ENCODE results near the gene UBN2. TPM values are rescaled to one million over a fixed set of nuclear protein-coding genes. Genes with fewer than 3 reads are reported as not detected.

Gene UBN2
- total RNA-seq, 1 experiment from 2014 or later = 39.0 TPM

DNA sequence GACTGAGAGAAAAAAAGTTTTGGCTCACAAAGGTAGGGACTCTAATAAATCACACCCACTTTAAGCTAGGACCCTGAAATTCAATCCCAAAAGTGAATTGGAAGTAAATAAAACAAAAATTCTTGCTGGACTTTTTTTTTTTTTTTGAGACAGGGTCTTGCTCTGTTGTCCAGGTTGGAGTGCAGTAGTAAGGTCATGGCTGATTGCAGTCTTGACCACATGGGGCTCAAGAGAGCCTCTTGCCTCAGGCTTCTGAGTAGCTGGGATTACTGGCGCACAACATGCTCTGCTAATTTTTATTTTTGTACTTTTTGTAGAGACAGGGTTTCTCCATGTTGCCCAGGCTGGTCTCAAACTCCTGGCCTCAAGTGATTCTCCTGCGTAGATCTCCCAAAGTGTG, 123.7 kb downstream of the UBN2 start:
- no peak overlapping the region for H3K27ac Mint-ChIP-seq
- no peak for ATAC-seq
- no peak for DNase-seq (ENCODE audit: low spot score)
- no peaks in the 10 kb centered on the region for H3K36me3 Mint-ChIP-seq
- CTCF ChIA-PET = interaction anchor here (1.2 to 1.3 kb wide), 2 partner anchors 15 to 34 kb away, joined by 3 to 4 read pairs; no protein-coding TSS in a partner anchor
- TF ChIP-seq ZNF121 (CRISPR knock-in tag; IDR thresholded peaks at IDR 0.05) (0 out of 2 replicates have a peak, but pooled peaks have one; percentile 19), FOXK1 (CRISPR knock-in tag; IDR thresholded peaks at IDR 0.05) (no peak)
- no peaks in the 10 kb centered on the region for H3K27me3 Mint-ChIP-seq (ENCODE audit: low read depth)
- H3K4me1 Mint-ChIP-seq = peaks cover 15% of the 10 kb centered on the region
- H3K4me3 Mint-ChIP-seq = no peak overlapping the region
- POLR2A ChIA-PET = interaction anchor here (0.6 to 0.7 kb wide), 3 partner anchors 19 to 150 kb away, joined by 4 read pairs; no protein-coding TSS in a partner anchor
- H3K9me3 Mint-ChIP-seq = no peaks in the 10 kb centered on the region

GRCh38 chr7:139355320-139355719, 124.3 kb downstream of the UBN2 start:
- POLR2A ChIA-PET = interaction anchor here (0.6 kb wide), 2 partner anchors 19 to 136 kb away, joined by 4 read pairs; no protein-coding TSS in a partner anchor
- H3K27ac Mint-ChIP-seq = no peak overlapping the region

More at GRCh38 chr7:139355320-139355719, 124.3 kb downstream of the UBN2 start:
- Mint-ChIP-seq H3K4me3 (no peak overlapping the region), H3K36me3 (no peaks in the 10 kb centered on the region), H3K27me3 (ENCODE audit: low read depth) (no peaks in the 10 kb centered on the region), H3K4me1 (peaks cover 15% of the 10 kb centered on the region), H3K9me3 (no peaks in the 10 kb centered on the region)
- DNase-seq (ENCODE audit: low spot score) = no peak
- ATAC-seq = no peak
- TF ChIP-seq CBFB (CRISPR knock-in tag; IDR thresholded peaks at IDR 0.05; ENCODE audit: low read depth) = no peak
- TF ChIP-seq TCF7 (CRISPR knock-in tag; IDR thresholded peaks at IDR 0.05; ENCODE audit: low read depth) = no peak
- TF ChIP-seq ZNF232 (CRISPR knock-in tag; IDR thresholded peaks at IDR 0.05) = no peak
- no peak for TF ChIP-seq ZSCAN18 (CRISPR knock-in tag; IDR thresholded peaks at IDR 0.05)
- TF ChIP-seq HMGA2 (CRISPR knock-in tag; IDR thresholded peaks at IDR 0.05) = no peak
- TF ChIP-seq ZNF138 (CRISPR knock-in tag; conservative IDR thresholded peaks at IDR 0.05) = no peak
- TF ChIP-seq, protein P1, sequence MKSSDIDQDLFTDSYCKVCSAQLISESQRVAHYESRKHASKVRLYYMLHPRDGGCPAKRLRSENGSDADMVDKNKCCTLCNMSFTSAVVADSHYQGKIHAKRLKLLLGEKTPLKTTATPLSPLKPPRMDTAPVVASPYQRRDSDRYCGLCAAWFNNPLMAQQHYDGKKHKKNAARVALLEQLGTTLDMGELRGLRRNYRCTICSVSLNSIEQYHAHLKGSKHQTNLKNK (CRISPR knock-in tag; IDR thresholded peaks at IDR 0.05) = no peak
- TF ChIP-seq AR (CRISPR knock-in tag; IDR thresholded peaks at IDR 0.05) = no peak
- no peak for TF ChIP-seq NR1H2 (CRISPR knock-in tag; IDR thresholded peaks at IDR 0.05)
- TF ChIP-seq, protein P2, sequence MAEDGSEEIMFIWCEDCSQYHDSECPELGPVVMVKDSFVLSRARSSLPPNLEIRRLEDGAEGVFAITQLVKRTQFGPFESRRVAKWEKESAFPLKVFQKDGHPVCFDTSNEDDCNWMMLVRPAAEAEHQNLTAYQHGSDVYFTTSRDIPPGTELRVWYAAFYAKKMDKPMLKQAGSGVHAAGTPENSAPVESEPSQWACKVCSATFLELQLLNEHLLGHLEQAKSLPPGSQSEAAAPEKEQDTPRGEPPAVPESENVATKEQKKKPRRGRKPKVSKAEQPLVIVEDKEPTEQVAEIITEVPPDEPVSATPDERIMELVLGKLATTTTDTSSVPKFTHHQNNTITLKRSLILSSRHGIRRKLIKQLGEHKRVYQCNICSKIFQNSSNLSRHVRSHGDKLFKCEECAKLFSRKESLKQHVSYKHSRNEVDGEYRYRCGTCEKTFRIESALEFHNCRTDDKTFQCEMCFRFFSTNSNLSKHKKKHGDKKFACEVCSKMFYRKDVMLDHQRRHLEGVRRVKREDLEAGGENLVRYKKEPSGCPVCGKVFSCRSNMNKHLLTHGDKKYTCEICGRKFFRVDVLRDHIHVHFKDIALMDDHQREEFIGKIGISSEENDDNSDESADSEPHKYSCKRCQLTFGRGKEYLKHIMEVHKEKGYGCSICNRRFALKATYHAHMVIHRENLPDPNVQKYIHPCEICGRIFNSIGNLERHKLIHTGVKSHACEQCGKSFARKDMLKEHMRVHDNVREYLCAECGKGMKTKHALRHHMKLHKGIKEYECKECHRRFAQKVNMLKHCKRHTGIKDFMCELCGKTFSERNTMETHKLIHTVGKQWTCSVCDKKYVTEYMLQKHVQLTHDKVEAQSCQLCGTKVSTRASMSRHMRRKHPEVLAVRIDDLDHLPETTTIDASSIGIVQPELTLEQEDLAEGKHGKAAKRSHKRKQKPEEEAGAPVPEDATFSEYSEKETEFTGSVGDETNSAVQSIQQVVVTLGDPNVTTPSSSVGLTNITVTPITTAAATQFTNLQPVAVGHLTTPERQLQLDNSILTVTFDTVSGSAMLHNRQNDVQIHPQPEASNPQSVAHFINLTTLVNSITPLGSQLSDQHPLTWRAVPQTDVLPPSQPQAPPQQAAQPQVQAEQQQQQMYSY (CRISPR knock-in tag; IDR thresholded peaks at IDR 0.05) = no peak
- no peak for TF ChIP-seq ZNF219 (CRISPR knock-in tag; IDR thresholded peaks at IDR 0.05; ENCODE audit: borderline replicate concordance)
- CTCF ChIA-PET = interaction anchor here (1.2 to 1.3 kb wide), 2 partner anchors 15 to 34 kb away, joined by 3 to 4 read pairs; no protein-coding TSS in a partner anchor

Other genes starting within 250 kb of the UBN2 start
- gene KIAA1549, start 249.8 kb upstream of the UBN2 start, total RNA-seq (2021) = 16.3 to 18.7 TPM (median 17.2 TPM) in 3 replicates
- 5.8 to 9.3 TPM (median 7.1 TPM) in 3 replicates for gene ZC3HAV1L, start 195.2 kb upstream of the UBN2 start, total RNA-seq (2021)
- gene ZC3HAV1, start 121.5 kb upstream of the UBN2 start, total RNA-seq (2021) = 31.9 to 38.0 TPM (median 34.0 TPM) in 3 replicates
- gene FMC1, start 110.1 kb downstream of the UBN2 start, total RNA-seq (2021) = 14.3 to 16.7 TPM (median 16.3 TPM) in 3 replicates
- 91.0 to 94.4 TPM (median 92.4 TPM) in 3 replicates for gene LUC7L2, start 128.7 kb downstream of the UBN2 start, total RNA-seq (2021)